Hepatocyte (in vitro differentiated cells): ENCODE data around the gene USP49. TPM values are rescaled to one million over a fixed set of nuclear protein-coding genes. Genes with fewer than 3 reads are reported as not detected.

Source experiments
- DNase-seq: peaks from one replicate; pipeline ENCODE4 v3.0.0-alpha.2; 2016; ENCODE audit warnings: low spot score
- H2AFZ ChIP-seq: fragments of 200-600 bp; sonication (generic); 2 replicates; pipeline ENCODE4 v1.6.0; 2016; ENCODE audit warnings: antibody characterized with exemption, mild to moderate bottlenecking
- H3K27ac ChIP-seq: fragments of 200-600 bp; sonication (generic); 2 replicates; pipeline ENCODE4 v1.5.1; 2016; ENCODE audit warnings: mild to moderate bottlenecking
- H3K27me3 ChIP-seq: fragments of 200-600 bp; sonication (generic); 2 replicates; pipeline ENCODE4 v1.6.1; 2016
- H3K36me3 ChIP-seq: fragments of 200-600 bp; sonication (generic); replicated peaks from 2 replicates; pipeline ENCODE4 v1.5.1; 2016; ENCODE audit warnings: low read depth; ENCODE audit not compliant: insufficient read depth
- H3K4me1 ChIP-seq: fragments of 200-600 bp; sonication (generic); 2 replicates; pipeline ENCODE4 v1.5.1; 2016; ENCODE audit warnings: mild to moderate bottlenecking, moderate library complexity; ENCODE audit not compliant: insufficient read depth
- H3K4me2 ChIP-seq: fragments of 200-600 bp; sonication (generic); 2 replicates; pipeline ENCODE4 v1.6.0; 2016
- H3K4me3 ChIP-seq: fragments of 200-600 bp; sonication (generic); 2 replicates; pipeline ENCODE4 v1.5.1; 2016; ENCODE audit warnings: mild to moderate bottlenecking
- H3K79me2 ChIP-seq: fragments of 200-600 bp; sonication (generic); 2 replicates; pipeline ENCODE4 v1.6.0; 2017; ENCODE audit warnings: mild to moderate bottlenecking
- H3K9me2 ChIP-seq: fragments of 200-600 bp; sonication (generic); replicated peaks from 2 replicates; pipeline ENCODE4 v1.6.0; 2017; ENCODE audit warnings: mild to moderate bottlenecking; ENCODE audit not compliant: insufficient read depth
- H3K9me3 ChIP-seq: fragments of 200-600 bp; sonication (generic); 2 replicates; pipeline ENCODE4 v1.5.1; 2016; ENCODE audit warnings: low read depth, mild to moderate bottlenecking
- H4K20me1 ChIP-seq: fragments of 200-600 bp; sonication (generic); 2 replicates; pipeline ENCODE4 v1.6.0; 2016; ENCODE audit warnings: mild to moderate bottlenecking; ENCODE audit not compliant: insufficient read depth, poor library complexity, severe bottlenecking
- CTCF ChIP-seq: fragments of 200-600 bp; sonication (generic); IDR thresholded peaks from 2 replicates; pipeline ENCODE4 v1.5.1; 2016; ENCODE audit warnings: antibody characterized with exemption, mild to moderate bottlenecking; ENCODE audit not compliant: poor library complexity
- EZH2 ChIP-seq: fragments of 200-600 bp; sonication (generic); IDR thresholded peaks from 2 replicates; pipeline ENCODE4 v1.6.1; 2016; ENCODE audit warnings: antibody characterized with exemption, mild to moderate bottlenecking, borderline replicate concordance
- EZH2phosphoT487 ChIP-seq: fragments of 200-600 bp; sonication (generic); IDR thresholded peaks from one replicate; pipeline ENCODE4 v1.6.1; 2018; ENCODE audit warnings: antibody characterized with exemption, mild to moderate bottlenecking, low read depth, moderate library complexity; ENCODE audit not compliant: unreplicated experiment, severe bottlenecking
- WGBS: methylation state at CpG from one replicate; pipeline ENCODE4 v1.1.6; 2016; ENCODE audit warnings: low lambda C conversion rate; ENCODE audit errors: missing lambda C conversion rate; 5-methylcytosine and 5-hydroxymethylcytosine counted together
- polyA plus RNA-seq: library from polyadenylated mRNA; unstranded; fragments of >200 nt; fragmentation: Nextera tagmentation; extraction: Ambion mirVana; gene quantifications from 2 replicates; pipeline ENCODE4 v1.2.1, GENCODE V29; 2016
- total RNA-seq: library from RNA; depleted of rRNA; stranded (reverse); fragments of >200 nt; gene quantifications from 2 replicates; pipeline ENCODE4 v1.2.3, GENCODE V29; 2014

The USP49 gene
- total and polyA plus RNA-seq, 2 experiments from 2014 or later: 1.0 to 2.4 TPM

DNA sequence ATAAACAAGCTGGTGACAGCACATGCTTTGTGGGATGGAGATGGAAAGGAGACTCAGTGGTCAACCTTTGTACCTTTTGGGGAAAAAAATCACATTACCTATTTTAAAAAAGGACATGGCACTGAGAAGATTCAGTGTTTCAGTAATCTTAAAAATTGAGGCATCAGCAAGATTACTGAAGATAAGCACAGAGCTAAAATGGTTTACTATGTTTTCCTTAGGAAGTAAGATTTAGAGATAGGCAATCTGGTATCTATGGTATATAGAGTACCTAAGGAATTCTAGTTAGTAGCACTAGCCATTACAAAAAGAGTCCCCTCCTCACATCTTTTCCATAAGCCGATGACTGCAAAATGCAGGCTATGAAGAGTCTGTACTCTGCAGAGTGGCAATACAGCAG is 72.0 kb downstream of the USP49 start:
- Histone ChIP-seq H3K4me2 (no peak overlapping the region), H3K4me3 (no peak overlapping the region), H3K27ac (no peak overlapping the region), H3K9me2 (no peaks in the 10 kb centered on the region), H3K79me2 (no peaks in the 10 kb centered on the region), H3K4me1 (no peaks in the 10 kb centered on the region), H3K27me3 (no peaks in the 10 kb centered on the region), H4K20me1 (no peaks in the 10 kb centered on the region), H3K9me3 (no peaks in the 10 kb centered on the region), H3K36me3 (no peaks in the 10 kb centered on the region), H2AFZ (no peak overlapping the region)
- TF ChIP-seq CTCF (no peak), EZH2 (no peak), EZH2phosphoT487 (no peak)
- DNase-seq: no peak
- 95% methylated on average over 1 of the region's 1 CpG for WGBS

DNA sequence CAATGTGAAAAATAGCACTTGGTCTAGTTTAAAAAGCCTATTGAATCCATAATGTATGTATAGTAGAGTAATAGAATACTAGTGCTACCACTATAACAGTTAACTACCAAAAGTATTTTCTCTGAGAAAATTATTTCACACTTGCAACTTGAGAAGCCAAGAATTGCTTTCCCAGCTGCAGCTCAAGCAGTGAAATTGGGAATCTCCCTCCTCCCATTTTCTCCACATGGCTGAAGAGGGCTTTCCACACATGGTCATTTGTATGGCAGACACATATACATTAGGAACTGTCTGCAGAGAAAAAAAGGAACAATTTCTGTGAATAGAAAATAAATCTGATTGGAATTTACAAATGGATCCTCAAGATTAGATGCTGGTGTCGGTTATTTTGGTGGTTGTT is 73.2 kb downstream of the USP49 start:
- no peak overlapping the region for H2AFZ ChIP-seq
- no peaks in the 10 kb centered on the region for H3K27me3 ChIP-seq
- H4K20me1 ChIP-seq: no peaks in the 10 kb centered on the region
- no peaks in the 10 kb centered on the region for H3K9me2 ChIP-seq
- H3K9me3 ChIP-seq: no peaks in the 10 kb centered on the region
- no peak overlapping the region for H3K4me3 ChIP-seq
- no peaks in the 10 kb centered on the region for H3K4me1 ChIP-seq
- no peak overlapping the region for H3K27ac ChIP-seq
- DNase-seq: no peak
- TF ChIP-seq EZH2 (no peak), CTCF (no peak), EZH2phosphoT487 (no peak)
- no peaks in the 10 kb centered on the region for H3K36me3 ChIP-seq
- 100% methylated on average over 1 of the region's 1 CpG for WGBS
- no peaks in the 10 kb centered on the region for H3K79me2 ChIP-seq
- no peak overlapping the region for H3K4me2 ChIP-seq

- Histone ChIP-seq H4K20me1 (no peaks in the 10 kb centered on the region), H3K9me2 (no peaks in the 10 kb centered on the region), H3K79me2 (no peaks in the 10 kb centered on the region), H2AFZ (no peak overlapping the region), H3K4me3 (no peak overlapping the region), H3K4me2 (no peak overlapping the region), H3K36me3 (no peaks in the 10 kb centered on the region), H3K4me1 (no peaks in the 10 kb centered on the region), H3K27ac (no peak overlapping the region), H3K27me3 (no peaks in the 10 kb centered on the region), H3K9me3 (no peaks in the 10 kb centered on the region)
- no peak for TF ChIP-seq EZH2
- DNase-seq: no peak
- WGBS: 100% methylated on average over 4 of the region's 4 CpGs
Observed at GRCh38 chr6:41821266-41821665, 73.9 kb downstream of the USP49 start.

DNA sequence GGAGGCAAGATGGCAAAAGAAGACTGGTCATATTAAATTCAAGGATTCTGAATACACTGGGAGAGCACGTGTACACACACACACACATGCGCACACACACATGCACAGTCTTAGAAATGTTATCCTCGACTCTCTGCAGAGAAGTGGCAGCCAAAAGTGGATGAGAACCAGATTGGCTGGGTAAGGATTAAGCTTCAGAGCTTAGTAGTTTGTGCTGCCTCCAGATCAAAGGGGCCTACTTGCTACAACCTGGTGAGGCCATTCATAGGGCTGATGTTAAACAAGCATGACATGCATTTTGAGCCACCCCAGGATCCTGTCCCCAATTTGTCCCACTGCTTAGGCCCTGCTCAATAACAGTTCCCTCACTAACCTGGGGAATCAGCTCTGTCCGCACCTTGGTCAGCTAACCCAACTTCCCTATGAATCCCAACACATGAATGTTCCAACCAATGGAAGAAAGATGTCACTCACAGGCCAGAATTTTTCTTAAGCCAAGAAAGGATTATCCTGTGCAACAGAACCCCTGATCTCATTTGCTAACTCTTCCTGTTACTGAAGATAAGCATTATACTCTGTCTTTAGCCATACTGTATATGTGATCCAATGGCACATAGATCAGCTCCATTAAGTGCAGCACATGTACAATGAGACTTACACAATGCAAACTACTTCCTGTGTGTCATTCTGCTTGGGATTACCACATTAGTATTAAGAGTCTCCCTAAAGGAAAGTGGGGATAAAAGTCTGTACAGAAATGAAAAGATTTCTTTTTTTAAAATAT is 76.7 kb downstream of the USP49 start:
- no peaks in the 10 kb centered on the region for H3K27me3 ChIP-seq
- no peak for TF ChIP-seq EZH2
- no peak for TF ChIP-seq CTCF
- TF ChIP-seq EZH2phosphoT487: no peak
- H3K4me2 ChIP-seq: no peak overlapping the region
- no peak for DNase-seq
- no peak overlapping the region for H3K4me3 ChIP-seq
- H3K36me3 ChIP-seq: no peaks in the 10 kb centered on the region
- 76% methylated on average over 4 of the region's 4 CpGs for WGBS
- H3K9me3 ChIP-seq: no peaks in the 10 kb centered on the region
- H3K9me2 ChIP-seq: no peaks in the 10 kb centered on the region
- H3K79me2 ChIP-seq: no peaks in the 10 kb centered on the region
- no peaks in the 10 kb centered on the region for H4K20me1 ChIP-seq
- H3K27ac ChIP-seq: no peak overlapping the region
- H2AFZ ChIP-seq: no peak overlapping the region
- no peaks in the 10 kb centered on the region for H3K4me1 ChIP-seq
